Measurements from ENCODE around the gene PINK1.

Gene PINK1

DNA sequence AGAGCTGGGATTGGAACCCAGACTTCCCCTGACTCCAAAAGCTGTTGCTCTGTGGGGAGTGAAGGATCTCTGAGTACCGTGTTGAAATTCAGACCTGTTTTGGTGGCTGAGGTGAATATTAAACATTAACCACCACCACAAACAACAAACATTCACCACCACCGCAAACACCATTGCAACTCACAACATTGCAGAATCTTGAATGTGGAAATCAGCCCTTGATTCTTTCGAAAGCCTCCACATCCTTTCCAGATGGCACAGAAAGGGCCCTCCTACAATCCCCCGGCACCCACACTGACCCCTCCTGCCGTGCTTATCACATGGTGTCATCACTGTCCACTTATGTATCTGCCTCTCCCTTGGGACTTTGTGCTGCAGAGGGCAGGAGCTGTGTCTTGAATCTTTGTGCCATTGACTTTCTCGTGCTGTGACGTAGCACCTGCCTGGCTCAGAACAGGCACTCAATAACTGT lies 42.9 kb upstream of the PINK1 start:
- H3K27ac ChIP-seq (ENCODE audit: low read depth, low read length), result no peak overlapping the region
- H3K4me1 ChIP-seq (ENCODE audit: control insufficient read depth, low read length), result no peaks in the 10 kb centered on the region
- H3F3A ChIP-seq (ENCODE audit: control insufficient read depth, insufficient read depth), result no peaks in the 10 kb centered on the region
- H3K79me2 ChIP-seq (ENCODE audit: control insufficient read depth, low read length), result no peaks in the 10 kb centered on the region
- no peaks in the 10 kb centered on the region for H3K36me3 ChIP-seq (ENCODE audit: control insufficient read depth, low read length)
- TF ChIP-seq, protein P1, sequence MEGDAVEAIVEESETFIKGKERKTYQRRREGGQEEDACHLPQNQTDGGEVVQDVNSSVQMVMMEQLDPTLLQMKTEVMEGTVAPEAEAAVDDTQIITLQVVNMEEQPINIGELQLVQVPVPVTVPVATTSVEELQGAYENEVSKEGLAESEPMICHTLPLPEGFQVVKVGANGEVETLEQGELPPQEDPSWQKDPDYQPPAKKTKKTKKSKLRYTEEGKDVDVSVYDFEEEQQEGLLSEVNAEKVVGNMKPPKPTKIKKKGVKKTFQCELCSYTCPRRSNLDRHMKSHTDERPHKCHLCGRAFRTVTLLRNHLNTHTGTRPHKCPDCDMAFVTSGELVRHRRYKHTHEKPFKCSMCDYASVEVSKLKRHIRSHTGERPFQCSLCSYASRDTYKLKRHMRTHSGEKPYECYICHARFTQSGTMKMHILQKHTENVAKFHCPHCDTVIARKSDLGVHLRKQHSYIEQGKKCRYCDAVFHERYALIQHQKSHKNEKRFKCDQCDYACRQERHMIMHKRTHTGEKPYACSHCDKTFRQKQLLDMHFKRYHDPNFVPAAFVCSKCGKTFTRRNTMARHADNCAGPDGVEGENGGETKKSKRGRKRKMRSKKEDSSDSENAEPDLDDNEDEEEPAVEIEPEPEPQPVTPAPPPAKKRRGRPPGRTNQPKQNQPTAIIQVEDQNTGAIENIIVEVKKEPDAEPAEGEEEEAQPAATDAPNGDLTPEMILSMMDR (IDR thresholded peaks at IDR 0.05; ENCODE audit: low read depth, low read length, poor library complexity, severe bottlenecking), result no peak
- no peak for TF ChIP-seq EZH2phosphoT487 (IDR thresholded peaks at IDR 0.05; ENCODE audit: borderline replicate concordance, low read length)
- no peaks in the 10 kb centered on the region for H3K9me3 ChIP-seq (ENCODE audit: control insufficient read depth, insufficient read depth, low read length)
- no peaks in the 10 kb centered on the region for H3K9me2 ChIP-seq (replicated peaks; ENCODE audit: control insufficient read depth, low read length)
- H3K4me2 ChIP-seq (ENCODE audit: low read length), result no peak overlapping the region
- peaks cover 25% of the 10 kb centered on the region for H3K27me3 ChIP-seq (ENCODE audit: control insufficient read depth, low read length)
- H3K4me3 ChIP-seq (ENCODE audit: low read length), result no peak overlapping the region
- no peaks in the 10 kb centered on the region for H4K20me1 ChIP-seq (ENCODE audit: control insufficient read depth, insufficient read depth, low read depth, low read length)

DNA sequence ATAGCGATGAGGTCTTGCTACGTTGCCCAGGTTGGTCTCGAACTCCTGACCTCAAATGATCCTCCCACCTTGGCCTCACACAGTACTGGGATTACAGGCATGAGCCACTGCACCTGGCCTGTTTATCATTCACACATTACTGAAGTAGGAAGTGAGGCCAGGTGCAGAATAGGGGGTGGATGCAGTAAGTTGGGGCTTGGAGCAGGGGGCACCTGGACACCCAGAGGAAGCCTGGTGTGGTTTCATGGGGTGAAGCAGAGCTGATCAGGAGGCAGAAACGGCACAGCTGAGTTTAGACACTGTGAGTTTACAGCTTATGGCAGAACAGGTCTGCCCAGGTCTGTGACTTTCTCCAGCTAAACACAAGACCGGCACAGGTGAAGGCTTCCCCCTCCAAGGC lies 39.5 kb upstream of the PINK1 start:
- no peaks in the 10 kb centered on the region for H3K36me3 ChIP-seq (ENCODE audit: control insufficient read depth, low read length)
- H3K4me3 ChIP-seq (ENCODE audit: low read length), result no peak overlapping the region
- no peaks in the 10 kb centered on the region for H3F3A ChIP-seq (ENCODE audit: control insufficient read depth, insufficient read depth)
- H3K9me2 ChIP-seq (replicated peaks; ENCODE audit: control insufficient read depth, low read length), result no peaks in the 10 kb centered on the region
- TF ChIP-seq EZH2phosphoT487 (IDR thresholded peaks at IDR 0.05; ENCODE audit: borderline replicate concordance, low read length), result no peak
- TF ChIP-seq, protein P1 (IDR thresholded peaks at IDR 0.05; ENCODE audit: low read depth, low read length, poor library complexity, severe bottlenecking), result no peak
- no peaks in the 10 kb centered on the region for H3K79me2 ChIP-seq (ENCODE audit: control insufficient read depth, low read length)
- H4K20me1 ChIP-seq (ENCODE audit: control insufficient read depth, insufficient read depth, low read depth, low read length), result no peaks in the 10 kb centered on the region
- H3K27me3 ChIP-seq (ENCODE audit: control insufficient read depth, low read length), result peaks cover 20% of the 10 kb centered on the region
- no peak overlapping the region for H3K4me2 ChIP-seq (ENCODE audit: low read length)
- no peaks in the 10 kb centered on the region for H3K9me3 ChIP-seq (ENCODE audit: control insufficient read depth, insufficient read depth, low read length)
- no peaks in the 10 kb centered on the region for H3K4me1 ChIP-seq (ENCODE audit: control insufficient read depth, low read length)
- H3K27ac ChIP-seq (ENCODE audit: low read depth, low read length), result no peak overlapping the region

DNA sequence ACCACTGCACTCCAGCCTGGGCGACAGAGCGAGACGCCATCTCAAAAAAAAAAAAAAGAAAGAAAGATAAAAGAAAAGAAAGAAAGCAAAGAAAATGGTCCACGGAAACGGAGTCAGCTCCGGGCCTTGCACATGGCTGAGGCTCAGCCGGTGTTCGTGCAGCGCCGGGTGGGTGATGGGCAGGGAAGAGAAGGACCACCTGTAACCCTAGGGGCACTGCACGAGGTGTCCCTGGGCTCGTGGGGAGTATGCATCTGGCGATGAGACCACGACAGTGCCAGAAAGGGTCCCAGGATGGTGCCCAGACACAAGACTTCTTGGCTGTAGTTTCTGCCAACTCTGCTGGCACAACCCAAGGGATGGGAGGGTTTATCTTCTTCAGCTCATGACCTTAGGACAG lies 38.5 kb upstream of the PINK1 start:
- Histone ChIP-seq H4K20me1 (ENCODE audit: control insufficient read depth, insufficient read depth, low read depth, low read length) (no peaks in the 10 kb centered on the region), H3K79me2 (ENCODE audit: control insufficient read depth, low read length) (no peaks in the 10 kb centered on the region), H3K36me3 (ENCODE audit: control insufficient read depth, low read length) (no peaks in the 10 kb centered on the region), H3K27ac (ENCODE audit: low read depth, low read length) (no peak overlapping the region), H3K4me3 (ENCODE audit: low read length) (no peak overlapping the region), H3K9me3 (ENCODE audit: control insufficient read depth, insufficient read depth, low read length) (no peaks in the 10 kb centered on the region), H3K4me2 (ENCODE audit: low read length) (no peak overlapping the region), H3K9me2 (replicated peaks; ENCODE audit: control insufficient read depth, low read length) (no peaks in the 10 kb centered on the region), H3K4me1 (ENCODE audit: control insufficient read depth, low read length) (no peaks in the 10 kb centered on the region), H3F3A (ENCODE audit: control insufficient read depth, insufficient read depth) (no peaks in the 10 kb centered on the region), H3K27me3 (ENCODE audit: control insufficient read depth, low read length) (peaks cover 10% of the 10 kb centered on the region)
- no peak for TF ChIP-seq EZH2phosphoT487 (IDR thresholded peaks at IDR 0.05; ENCODE audit: borderline replicate concordance, low read length)
- TF ChIP-seq, protein P1 (IDR thresholded peaks at IDR 0.05; ENCODE audit: low read depth, low read length, poor library complexity, severe bottlenecking), result no peak

All from DOHH2 (cell line).